ENCODE data around the gene ASPDH.
A peak's percentile ranks its signal among the peaks of the same experiment; 100 is the strongest.
"Not testable (repeated sequence)": the region's sequence is repeated elsewhere in the genome, so short reads cannot be mapped to it uniquely, and the experiment has no call there.

Gene ASPDH

DNA sequence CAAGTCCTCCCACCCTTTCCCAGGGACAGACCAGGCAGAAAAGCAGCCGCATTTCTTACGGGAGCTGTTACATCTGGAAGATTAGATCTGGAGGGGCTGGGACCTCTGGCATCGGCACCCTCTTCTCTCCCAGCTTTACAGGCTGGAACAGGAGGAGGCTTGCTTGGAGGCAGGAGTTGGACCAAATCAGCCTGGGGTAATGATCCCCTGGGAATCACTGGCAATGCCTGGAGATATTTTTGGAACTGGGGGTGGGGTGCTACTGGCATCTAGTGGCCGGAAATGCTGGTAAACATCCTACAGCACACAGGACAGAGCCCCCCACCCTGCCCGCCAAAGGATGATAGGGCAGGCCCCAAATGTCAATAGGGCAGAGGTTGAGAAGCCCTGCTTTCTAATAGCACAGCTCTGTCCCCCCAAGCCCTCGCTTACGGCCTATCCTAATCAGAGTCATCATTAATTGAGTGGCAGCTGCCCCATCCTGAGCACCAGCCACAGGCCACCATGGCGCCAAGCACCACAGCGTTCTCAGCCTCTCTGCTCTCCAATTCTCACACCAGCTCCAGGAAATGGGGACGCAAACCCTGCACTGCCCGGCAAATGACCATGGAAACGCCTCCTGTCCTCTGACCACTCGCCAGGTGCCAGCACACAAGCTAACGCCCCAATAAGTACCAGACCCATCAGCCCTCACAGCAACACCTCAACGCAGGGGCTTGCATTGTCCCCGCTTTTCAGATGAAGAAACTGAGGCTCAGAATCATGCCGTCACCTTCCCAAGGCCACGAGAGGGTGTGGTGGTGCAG lies 33.9 kb upstream of the ASPDH start:
- no peak for DNase-seq

DNA sequence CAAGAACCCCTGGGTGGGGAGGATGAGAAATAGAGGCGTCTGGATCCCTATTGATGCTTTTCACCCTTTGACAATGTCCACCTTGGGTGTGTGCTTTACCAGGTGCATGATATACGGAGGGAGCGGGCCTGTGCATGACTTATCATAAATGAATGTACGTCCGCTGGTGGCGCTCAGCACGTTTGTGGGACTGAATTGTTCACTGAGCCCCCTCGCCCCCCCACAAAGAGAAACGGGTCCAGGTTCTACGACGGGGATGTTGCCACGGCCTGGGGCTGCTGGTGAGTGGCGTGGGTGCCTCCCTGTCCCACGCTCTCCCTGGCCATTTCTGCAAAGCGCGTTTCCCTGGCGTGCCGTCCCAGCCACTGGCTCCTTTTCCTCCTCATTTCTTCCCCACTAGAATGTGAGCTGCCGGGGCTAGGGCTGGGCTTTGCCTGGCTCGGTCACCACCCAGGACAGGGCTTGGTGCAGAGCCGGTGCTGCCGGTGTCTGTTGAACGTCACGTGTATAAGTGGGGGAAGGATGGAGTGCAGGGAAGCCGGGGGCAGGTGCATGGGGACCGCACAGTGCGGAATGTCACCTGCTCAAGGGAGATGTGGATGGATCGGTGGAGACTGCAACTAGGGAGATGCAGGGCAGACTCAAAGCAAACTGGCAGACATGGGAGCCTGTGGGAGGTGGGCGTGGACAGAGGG lies 33.0 kb upstream of the ASPDH start:
- no peak for DNase-seq

DNA sequence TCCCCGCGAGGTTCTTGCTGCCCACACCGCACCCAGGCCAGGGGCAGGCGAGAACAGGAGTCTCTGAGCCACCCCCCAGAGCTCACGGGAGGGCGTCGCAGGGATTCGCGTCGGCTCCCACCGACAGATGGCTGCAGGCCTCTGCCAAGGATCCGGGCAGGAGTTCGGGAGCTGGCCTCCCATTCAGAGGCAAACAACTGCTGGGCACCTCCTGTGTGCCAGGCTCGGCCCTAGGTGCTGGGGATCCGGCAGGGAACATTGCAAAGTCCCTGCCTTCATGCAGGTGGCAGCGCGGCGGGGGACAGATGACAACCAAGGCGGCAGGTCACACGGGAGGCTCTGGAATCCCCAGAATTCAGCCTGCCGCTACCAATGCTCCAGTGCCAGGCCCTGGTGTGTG lies 29.2 kb upstream of the ASPDH start:
- DNase-seq, result no peak

DNA sequence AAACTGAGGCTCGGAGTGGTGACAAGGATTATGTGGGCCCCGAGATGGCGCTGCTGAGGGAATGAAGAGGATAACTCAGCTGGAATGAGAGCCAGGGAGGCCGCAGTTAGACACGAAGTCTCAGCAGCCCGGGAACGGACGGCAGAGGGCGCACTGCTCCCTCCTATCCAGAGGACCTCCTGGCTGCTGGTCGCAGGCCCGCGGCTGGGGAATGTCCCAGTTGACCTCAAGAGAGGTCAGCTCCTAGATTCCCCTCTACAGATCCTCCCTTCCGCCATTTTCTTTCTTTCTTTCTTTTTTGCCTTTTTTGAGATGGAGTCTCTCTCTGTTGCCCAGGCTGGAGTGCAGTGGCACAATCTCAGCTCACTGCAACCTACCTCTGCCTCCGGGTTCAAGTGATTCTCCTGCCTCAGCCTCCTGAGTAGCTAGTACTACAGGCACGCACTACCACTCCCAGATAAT lies 24.1 kb upstream of the ASPDH start:
- DNase-seq, result peak; percentile 61

DNA sequence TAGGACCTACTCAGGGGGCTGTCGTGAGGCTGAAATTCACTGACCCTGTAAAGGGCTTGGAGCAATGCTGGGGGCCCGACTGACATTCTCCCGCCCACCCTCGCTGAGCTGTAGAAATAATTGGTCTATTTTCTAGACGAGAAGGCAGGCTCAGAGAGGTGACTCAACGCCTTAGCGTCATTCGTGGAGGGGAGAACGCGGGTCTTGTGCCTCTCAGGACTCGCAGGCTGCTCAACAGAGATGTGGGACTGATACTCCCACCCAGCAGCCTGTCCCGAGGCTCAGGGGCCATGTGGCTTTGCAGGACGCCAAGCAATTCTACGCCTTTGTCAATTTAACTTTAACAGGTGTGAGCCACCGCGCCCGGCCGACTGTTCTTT lies 23.6 kb upstream of the ASPDH start:
- DNase-seq, result no peak

DNA sequence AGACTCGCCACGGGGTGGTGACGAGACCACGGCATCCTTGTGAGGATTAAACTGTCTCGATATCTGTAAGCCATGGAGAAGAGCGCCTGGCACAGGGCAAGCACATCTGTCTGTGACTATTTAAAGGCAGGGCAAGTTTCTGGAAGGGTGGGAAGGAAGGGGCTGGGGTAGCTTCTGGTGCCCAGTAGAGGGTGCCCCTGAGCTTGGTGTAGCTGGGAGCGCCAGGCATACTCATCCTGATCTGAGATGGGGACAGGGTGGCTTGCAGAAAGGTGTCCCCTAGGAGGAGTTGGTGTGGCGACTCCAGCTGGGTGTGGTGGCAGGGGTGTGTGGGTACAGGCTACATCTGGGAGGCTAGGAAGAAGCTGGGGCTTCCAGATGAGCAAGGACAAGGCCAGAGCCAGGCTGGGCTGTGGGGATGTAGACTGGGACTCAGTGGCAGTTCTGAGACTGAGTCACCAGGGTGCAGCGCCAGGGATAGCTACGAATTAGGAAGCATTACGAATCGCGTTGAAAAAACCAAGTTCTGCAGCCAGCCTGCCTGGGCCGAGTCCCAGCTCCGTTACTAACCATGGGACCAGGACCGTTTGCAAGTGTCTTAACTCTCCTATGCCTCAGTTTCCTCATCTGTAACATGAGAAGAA lies 23.1 kb upstream of the ASPDH start:
- DNase-seq, result no peak

DNA sequence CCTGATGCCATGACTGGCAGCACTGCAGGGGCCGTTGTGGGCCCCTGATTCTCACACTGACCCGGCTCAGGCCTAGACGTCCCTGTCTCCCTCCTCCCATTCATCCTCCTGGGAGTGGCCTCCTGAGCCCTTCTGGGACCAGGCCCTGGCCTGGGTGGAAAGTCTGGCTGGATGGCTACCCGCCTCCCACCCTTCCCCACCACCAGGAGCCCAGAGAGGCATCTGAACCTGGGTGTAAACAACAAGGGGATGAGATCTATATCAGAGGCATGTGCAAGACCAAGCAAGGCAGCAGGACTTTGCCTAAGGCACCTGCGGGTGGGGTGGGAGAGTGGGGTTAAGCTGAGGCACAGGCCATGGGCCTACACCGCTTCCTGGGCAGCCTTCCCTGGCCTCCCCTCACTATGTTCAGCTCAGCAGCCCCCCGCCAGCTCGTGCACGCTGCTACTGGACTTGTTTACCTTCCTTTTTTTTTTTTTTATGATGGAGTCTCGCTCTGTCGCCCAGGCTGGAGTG lies 22.0 kb upstream of the ASPDH start:
- DNase-seq, result no peak

DNA sequence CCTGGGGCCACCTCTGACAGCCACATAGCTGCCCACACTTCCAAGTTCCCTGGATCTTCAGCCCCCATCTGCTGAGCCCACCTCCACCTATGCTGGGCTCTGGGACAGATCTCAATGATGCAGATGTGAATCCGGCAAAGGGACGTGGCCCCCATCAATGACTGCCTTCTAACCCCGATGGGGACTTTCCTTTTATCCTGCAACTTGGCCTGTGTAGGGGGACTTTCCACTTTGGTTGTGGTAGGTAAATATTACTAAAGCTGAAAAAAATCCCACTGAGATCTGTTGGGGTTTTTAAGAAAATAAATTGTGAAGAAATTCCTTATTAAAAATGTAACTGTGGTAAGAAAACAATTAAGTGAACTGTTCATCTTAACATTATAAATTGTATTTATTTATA lies 20.8 kb upstream of the ASPDH start:
- DNase-seq, result no peak

DNA sequence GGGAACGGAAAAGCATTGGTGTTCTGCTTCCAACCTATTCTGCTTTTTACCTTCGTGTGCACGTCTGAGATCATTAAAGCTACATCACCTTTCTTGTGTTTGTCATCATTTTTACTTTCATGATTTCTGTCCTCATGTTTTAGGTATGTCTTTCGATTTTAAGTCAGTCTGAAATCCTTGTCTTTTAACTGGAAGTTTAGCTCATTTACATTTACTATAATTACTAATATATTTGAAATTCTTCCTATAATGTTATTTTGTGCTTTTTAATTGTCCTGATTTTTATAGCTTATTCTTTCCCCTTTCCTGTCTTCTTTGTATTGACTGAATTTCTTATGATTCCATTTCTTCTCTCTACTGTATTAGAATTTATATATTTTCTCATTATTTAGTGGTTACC lies 19.2 kb upstream of the ASPDH start:
- DNase-seq, result no peak

DNA sequence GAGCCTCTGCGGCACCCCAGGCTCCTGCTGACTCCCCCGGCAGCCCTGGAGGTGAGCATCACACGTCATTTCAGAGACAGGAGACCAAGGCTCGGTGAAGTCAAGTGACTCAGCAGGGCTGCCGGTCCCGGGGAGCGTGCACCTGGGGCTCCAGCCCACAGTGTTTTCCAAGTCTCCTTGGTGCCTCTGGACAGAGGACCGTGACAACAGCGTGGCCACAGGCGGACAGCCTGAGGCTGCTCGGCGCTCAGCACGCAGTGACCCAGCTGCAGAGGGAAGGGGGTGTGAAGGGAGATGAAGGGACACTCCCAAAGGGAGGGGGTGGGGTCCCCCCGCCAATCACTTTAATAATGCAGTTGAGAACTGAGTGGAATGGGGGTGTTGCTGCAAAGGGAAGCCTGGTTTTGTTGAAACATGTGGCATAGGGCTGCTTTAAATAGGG lies 17.5 kb upstream of the ASPDH start:
- no peak for DNase-seq

DNA sequence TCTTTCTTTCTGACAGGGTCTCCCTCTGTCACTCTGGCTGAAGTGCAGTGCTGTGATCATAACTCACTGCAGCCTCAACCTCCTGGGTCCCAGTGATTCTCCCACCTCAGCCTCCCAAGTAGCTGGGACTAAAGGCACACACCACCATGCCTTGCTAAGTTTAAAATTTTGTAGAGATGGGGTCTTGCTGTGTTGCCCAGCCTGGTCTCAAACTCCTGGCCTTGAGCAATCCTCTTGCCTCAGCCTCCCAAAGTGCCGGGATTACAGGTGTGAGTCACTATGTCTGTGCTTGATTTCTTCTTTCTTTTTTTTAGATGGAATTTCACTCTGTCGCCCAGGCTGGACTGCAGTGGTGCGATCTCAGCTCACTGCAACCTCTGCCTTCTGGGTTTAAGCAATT lies 14.3 kb upstream of the ASPDH start:
- not testable (repeated sequence) for DNase-seq

DNA sequence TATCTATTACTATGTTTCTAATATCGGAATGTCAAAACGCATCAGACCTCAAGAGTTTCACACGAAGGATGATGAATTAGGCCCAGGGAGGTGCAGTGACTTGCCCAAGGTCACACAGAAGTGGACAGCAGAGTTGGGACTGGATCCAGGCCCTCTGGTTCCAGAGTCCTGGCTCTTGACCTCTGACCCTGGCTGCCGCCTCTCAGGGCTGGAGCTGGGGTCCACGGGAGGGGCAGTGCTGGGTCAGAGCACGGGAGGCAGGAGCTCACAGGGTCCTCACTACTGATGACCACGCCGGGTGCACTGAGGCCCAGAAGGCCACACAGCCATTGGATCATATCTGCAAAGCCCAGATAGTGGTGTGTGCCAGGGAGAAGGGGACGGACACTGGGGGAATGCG lies 9.2 kb upstream of the ASPDH start:
- no peak for DNase-seq

DNA sequence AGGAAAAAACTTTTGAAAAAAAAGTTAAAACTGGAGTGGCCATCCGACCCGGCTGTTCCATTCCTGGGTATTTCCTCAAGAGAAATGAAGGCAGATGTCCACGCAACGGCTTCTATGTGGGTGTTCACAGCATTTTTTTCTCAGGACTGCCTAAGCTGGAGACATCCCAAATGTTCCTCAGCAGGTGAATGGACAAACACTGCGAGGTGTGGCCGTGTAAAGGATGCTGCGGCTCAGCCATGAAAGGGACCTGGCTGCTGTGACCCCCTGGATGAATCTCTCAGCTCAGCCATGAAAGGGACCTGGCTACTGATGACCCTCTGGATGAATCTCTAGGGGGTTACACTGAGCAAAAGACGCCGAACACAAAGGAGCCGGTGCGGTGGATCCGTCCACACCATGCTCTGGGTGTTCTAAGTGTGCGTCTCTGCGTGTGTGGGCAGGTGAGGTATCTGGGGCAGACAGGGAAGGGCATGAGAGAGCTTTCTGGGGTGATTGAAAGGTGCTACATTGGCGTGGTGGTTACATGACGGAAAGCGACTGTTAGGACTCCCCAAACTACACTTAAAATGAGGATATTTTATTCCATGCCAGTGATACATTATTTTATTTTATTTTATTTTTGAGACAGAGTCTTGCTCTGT lies 7.2 kb upstream of the ASPDH start:
- no peak for DNase-seq

DNA sequence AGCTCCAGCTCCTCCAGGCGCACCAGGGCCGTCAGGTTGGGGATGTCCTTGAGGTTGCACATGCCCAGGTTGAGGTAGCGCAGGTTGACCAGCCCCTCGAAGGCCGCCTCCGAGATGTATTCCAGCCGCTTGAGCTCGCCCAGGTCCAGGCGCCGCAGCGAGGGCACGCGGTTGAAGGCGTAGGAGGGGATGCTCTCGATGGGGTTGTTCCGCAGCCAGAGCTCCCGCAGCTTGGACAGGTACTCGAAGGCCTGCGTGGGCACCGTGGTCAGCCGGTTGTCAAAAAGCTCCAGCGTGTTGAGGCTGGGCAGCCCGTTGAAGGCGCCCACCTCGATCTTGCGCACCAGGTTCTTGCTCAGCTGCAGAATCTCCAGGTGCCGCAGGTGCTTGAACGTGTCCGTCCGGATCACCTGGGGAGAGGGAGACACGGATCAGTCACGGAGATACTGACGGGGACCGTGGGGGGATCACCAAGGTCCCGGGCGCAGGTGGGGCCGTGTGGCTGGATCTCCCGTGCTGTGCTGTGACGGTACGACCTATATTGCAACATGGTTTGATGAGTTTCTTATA lies 5.4 kb upstream of the ASPDH start:
- no peak for DNase-seq

DNA sequence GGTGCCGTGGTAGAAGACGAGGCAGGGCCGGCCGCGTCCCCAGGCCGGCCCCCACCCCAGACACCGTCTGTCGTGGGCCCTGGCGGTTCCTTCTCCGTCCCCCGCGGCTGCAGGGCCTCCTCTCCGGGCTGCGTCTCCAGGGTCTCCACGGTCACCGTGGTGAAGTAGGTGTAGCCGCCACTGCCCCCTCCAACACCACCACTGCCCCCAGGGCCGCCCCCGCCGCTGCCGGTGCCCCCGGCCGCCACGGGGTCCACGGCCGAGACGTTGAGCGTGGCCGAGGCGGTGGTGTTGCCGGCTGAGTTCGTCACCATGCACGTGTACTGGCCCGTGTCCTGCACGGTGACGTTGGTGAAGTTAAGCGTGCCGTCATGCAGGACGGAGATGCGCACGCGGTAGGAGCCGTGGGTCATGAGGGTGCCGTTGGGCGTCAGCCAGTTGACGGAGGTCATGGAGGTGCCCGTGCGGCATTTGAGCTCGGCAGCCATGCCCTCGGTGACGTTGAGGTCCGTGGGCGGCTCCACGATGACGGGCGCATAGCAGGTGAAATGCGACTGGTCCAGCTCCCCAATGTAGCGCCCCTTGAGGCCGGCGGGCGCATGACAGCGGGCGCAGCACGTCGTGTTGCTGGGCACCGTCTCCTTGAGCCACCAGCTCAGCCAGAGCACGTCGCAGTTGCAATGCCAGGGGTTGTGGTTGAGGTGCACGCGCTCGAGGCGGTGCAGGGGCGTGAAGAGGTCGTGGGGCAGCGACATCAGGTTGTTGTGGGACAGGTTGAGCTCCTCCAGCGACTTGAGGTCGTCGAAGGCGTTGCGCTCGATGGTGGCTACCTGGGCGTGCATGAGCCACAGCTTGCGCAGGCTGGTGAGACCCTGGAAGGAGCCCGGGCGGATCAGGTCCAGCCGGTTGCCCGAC lies 4.6 kb upstream of the ASPDH start:
- DNase-seq, result no peak

DNA sequence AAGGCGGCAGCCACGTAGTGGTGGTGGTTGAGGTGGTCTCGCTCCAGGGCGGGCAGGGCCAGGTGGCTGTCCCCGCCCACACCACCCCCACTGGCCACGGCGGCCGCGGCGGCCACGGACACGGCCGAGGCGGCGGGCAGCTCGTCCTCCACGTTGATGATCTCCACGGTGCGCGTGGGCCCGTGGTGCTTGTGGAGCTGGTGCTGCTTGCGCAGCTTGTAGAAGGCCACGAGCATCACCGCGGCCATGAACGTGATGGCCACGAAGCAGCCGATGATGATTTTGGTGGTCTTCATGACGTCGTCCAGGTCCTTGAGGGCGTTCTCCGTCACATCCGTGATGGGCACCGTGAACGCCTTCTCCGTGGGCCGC lies 4.0 kb upstream of the ASPDH start:
- DNase-seq, result no peak

DNA sequence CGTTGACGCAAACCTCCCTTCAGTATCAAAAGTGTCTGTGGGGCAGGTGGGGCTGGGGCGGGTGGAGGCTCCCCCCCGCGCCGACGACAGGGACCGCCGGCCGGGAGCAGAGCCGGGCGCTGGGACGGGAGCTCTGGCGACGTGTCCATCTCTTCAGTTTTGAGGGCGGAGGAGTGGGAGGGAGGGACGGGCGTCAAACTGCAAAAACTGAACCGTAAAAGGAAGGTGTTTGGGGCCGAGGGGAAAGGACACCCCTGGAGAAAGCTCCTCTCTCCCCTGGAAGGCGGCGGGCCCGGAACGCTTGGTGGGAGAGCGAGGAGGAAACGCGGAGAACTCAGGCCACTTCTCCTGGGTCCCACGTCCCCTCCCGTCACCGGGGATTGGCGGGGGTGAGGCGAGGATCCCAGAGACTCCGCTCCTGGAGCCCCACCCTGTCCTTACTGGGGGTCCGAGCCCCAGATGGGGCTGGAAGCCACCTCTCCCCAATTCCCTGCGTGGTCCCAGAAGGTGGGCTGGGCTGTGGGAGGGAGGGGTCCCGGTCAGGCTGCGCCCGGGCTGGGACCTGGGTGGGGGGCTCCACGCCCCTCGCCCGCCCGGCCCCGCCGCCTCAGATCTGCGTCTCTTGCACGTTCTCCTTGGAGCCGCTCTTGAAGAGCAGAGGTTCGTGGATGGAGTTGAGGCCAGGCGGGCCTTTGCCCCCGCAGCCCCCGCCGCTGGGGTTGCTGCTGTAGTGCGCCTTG lies 3.4 kb upstream of the ASPDH start:
- DNase-seq, result no peak

DNA sequence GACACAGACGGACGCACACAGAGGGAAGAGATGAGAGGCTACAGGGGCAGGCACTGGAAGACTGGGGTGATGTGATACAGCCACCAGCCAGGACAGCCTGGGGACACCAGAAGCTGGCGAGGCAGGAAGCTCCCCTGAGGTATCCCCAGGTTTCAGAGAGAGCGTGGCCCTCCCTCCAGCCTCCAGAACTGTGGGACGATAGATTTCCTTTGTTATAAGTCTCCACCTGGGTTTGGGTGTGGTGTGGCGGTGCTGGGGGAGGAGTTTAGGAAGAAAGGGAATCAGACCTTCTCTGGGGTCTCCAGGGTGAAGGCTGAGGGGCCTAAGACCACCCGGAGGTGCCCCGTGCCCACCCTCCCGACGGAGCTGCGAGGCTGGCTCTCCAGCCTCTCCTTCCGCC lies 2.7 kb upstream of the ASPDH start:
- no peak for DNase-seq

DNA sequence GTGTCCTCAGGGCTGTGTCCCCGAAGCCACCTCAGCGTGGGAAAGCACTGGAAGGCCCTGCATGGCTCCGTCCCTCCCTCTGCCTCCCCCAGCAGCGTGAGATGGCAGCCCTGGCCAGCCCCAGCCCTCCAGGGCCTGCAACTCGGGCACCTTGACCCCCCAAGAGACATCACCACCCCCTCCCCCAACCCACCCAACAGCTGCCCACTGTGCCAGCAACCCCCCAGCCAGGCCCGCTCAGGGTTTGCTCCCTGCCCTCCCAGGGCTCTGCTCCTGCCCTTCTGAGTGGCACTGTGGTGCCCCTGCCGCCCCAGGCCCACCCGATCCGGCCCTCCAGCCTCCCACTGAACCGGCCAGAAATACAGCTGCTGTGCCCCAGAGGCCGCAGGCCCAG lies 1.5 kb upstream of the ASPDH start:
- DNase-seq, result no peak

DNA sequence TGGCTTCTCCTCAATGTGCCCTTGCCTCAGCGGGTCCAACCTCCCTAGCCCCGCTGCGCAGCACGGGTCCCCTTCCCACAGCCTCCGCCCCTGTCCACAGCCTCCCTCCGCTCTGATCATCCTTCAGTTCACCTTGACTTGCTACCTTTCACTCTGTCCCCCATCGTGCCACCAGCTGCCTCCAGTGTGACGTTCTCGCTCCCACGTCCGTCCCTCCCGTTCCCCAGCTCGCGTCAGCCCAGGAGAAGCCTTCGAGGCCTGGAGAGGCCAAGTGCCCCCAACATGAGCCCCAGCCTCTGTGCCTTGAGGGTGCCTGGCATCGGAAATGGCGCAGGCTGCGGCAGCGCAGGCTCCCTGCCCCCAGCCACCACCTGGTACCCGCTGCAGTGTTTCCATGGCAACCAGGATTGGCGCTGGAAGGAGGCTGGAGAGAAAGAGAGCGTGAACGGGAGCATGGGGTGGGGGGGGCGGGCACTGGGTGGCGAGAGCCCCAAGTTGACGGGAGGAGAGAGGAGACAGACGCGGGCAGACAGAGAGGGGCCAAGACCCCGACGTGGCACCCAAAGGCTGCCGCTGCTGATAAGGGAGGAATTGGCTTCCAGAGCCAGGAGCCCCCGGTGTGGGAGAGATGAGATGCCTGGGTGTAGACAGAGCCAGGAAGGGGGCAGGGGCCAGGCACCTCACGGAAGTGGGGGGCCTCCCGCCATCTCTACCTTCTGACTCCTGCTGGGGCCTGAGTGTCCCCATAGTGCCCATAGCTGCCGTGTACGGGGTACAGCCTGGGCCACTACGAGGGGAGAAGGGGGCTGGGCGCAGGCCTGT lies 844 bp upstream of the ASPDH start:
- DNase-seq, result no peak
